NCI-H2227 (cell line): ENCODE measurements around the gene ANKRD6.

Experiments used
- DNase-seq: peaks from one replicate; lab custom pipeline; 2025; ENCODE audit not compliant: unreplicated experiment; lab: John Stamatoyannopoulos, UW

ANKRD6 gene

DNA sequence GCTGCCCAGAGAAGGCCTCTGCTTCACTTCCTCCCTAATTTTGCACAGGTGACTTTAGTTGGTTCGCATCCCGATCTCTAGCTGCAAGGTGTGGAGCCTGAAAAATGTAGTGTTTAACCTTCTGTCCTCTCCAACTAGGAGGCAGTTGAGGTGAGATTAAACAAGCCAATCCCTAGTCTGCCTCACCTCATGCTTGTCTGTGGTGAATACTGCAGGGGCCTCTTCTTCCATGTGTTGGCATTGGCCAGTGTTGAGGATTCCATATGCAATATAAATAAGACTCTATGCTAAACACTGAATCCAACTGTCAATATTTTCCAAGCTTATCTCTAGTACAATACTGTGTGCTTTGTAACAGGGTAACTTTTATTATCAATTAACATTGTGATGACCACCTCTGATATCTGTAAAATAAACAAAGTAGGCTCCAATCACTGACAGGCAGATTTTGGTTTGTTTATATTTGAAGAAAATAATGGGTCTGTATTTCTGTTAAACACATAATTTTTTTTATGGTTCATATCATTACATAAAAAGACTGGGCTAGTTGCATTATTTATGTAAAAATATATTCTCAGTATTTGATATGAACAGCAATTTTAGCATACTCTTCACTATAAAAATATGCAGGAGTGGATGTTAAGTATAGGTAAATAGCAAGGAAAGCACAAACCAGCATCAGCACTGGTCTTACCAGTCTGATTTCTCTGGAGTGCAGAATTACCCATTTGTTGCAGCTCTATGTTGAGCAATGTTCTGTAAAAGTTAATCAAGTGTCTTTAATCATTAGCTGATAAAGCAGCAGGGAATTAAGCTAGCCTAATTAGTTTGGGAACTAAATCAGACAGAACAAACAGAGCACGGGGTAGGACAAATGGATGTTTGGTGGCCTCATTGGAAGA is 74.0 kb downstream of the ANKRD6 start:
- no peak for DNase-seq

DNA sequence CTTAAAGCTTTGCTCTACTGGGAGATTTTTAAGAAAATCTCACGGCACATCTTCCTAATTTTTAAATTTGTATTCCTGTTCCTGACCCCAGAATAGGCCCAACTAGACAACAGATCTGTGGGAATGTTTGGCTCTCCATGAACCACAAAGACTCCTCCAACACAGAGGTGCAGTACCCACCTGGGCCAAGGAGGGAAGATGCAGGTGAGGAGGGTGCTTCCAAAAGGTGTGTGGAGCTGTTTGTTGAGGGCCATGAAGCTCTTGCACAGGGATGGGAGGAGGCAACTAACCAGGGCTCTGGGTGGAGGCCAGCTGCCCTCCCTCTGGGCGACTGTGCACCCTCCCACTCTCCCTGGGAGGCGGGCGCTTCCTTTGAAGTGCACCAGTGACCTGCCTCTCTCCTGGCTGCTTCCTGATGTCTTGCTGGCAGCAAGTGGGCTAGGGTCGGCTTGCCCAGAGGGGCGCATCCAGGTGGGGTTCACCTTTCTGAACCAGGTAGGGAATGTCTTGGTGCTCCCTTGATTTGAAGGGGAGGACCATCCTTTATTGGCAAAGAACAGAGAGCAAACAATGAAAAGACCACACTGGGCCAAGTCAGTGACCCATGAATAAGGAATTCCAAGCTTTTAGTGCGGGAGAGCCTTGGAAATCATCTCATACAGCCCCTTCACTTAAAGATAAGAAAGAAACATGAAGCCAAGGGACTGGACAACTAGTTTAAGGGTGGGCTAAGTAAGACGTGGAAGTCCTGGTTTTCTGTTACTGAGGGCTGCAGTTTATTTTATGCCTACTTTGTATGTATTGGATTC is 76.0 kb downstream of the ANKRD6 start:
- DNase-seq: no peak

DNA sequence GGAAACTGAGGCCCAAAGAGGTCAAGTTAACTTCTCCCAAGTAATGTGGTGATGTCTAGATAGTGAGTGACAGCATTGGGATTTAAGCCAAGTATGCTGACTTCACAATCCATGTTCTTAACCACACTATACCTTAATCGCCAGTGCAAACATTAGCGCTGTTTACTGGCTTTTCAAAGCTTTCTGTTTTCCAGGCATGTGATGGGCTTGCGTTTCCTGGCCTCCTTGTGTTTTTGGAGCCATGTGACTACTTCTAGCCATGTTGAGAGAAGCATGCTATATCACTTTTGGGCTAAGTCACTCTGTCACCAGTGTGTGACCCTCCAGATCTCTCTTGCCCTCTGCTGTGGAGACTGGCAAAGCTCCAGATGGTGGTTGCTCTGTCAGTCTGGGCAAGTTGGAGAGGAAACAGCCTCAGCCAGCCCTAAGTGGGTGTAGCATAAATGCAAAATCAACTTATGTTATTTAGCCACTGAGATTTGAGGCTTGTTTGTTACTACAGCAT is 76.9 kb downstream of the ANKRD6 start:
- DNase-seq: no peak

DNA sequence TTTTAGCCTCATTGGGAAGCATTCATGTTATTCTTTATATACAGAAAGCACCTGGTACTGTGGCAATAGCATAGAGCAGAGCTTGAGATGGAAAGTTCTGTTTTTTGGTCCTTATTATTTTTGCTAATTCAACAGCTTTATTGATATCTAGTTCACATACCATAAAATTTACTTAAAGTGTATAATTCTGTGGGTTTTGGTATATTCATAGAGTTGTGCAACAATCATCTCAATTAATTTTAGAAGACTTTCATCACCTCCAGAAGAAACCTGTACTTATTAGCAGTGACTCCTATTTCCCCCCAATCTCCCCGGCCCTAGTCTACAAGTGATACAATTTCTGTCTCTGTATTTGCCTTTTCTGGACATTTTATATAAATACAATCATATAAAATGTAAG is 77.4 kb downstream of the ANKRD6 start:
- DNase-seq: no peak

DNA sequence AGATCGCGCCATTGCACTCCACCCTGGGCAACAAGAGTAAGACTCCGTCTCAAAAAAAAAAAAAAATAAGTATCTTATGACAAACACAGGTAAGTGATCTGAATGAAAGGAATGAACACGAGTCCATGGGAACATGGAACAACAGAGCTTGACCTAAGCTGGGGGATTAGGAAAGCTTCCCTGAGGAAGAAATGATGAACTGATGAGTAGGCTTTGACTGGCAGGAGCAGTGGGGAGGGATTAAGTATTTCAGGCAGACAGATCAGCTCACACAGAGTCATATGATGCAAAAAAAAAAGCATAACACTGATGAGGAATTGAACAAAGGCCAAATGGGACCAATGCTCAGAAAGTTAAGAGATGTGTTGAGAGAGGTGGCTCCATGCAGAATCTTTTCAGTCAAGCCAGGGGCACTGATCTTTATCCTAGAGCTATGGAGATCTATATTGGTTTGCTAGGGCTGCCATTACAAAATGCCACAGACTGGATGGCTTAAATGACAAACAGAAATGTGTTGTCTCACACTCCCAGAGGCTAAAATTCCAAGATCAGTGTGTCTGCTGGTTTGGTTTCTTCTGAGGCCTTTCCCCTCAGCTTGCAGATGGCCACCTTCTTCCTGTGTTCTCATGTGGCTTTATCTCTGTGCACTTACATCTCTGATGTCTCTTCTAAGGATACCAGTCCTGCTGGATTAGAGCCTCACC is 85.6 kb downstream of the ANKRD6 start:
- no peak for DNase-seq

DNA sequence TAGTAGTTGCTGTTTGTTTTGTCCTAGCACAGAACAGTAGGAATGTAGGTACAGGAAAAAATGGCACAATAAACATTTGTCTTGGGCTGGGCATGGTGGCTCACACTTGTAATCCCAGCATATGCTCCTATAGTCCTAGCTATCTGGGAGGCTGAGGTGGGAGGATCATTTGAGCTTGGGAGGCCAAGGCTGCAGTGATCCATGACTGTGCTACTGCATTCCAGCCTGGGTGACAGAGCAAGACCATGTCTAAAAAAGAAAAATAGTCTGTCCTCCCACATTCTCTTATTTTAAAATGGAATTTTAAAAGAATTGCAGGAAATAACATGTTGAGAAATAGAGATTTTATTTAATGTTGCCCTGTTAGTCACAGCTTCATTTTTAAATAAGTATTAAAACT is 87.8 kb downstream of the ANKRD6 start:
- DNase-seq: no peak

DNA sequence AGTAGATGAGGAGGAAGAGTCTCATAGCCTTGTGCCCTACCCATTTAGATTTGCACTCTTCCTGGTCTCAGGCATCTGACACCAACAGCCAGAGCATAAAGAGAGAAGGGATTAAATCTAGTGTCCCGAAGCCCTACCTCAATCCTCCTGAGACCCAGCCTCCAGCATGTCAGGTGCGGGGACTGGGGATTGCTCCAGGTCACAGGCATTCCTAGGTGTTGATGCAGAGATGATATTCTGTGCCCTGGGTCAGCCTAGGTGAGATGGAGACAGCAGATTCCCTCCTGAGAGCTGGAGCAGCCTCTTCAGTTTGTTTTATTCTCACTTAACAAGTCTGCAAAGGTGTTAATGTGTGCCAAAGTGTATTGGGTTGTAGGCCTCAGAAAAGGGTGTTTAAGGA is 89.8 kb downstream of the ANKRD6 start:
- no peak for DNase-seq

DNA sequence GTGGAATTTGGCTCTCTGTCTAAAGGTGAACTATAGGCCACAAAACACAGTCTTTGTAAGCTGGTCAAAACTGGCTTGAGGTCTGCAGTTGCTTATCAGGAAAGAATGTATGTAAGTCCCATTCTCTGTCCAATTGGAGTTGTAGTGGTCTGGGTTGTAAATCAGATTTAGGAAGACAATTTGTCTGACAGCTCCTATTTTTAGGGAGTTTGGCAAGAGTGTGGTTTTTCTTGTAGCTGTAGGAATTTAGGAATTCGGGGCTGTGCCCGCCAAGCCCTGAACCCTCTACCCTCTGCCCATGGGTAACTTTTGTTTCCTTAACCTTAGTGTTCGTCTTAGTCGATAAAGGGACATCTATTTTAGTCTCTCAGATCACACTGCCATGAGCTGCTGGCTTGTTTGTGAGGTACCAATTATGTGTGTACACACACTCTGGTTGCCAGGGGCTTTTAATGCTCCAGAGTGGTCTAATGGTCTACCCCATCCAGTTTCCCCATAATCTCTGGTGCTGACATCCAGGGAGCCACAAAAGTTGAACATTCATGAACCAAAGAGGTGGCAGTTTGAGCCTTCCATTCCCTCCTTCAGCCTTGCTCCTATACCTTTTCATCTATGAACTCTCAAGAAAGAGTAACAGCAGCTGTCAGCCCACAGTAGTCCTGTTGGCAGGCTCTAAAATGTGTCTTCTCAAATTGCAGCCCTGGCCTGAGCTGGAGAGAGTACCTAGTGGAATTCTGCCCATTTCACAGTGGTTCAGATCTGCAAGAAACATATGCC is 93.0 kb downstream of the ANKRD6 start:
- no peak for DNase-seq

DNA sequence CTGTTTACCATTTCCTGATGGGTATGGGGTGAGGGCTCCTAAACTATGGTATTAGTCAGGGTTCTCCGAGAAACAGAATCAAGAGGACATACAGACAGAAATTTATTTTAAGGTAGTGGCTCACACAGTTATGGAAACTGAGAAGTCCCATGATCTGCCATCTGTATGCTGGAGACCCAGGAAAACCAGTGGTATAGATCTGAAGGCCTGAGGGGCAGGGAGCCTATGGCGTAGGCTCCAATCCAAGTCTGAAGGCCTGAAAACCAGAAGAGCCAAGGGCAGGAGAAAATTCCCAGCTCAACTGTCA is 93.6 kb downstream of the ANKRD6 start:
- DNase-seq: no peak

DNA sequence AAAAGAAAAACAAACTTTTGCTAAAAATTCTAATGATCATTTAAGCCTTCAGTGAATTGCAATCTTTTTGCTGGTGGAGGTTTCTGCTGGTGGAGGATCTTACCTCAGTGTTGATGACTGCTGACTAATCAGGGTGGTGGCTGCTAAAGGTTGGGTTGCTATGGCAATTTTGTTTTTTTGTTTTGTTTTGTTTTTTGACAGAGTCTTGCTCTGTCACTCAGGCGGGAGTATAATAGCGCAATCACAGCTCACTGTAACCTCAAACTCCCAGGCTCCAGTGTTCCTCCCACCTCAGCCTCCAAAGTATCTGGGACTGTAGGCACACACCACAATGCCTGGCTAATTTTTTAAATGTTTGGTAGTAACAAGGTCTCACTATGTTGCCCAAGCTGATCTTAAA is 94.7 kb downstream of the ANKRD6 start:
- DNase-seq: no peak

DNA sequence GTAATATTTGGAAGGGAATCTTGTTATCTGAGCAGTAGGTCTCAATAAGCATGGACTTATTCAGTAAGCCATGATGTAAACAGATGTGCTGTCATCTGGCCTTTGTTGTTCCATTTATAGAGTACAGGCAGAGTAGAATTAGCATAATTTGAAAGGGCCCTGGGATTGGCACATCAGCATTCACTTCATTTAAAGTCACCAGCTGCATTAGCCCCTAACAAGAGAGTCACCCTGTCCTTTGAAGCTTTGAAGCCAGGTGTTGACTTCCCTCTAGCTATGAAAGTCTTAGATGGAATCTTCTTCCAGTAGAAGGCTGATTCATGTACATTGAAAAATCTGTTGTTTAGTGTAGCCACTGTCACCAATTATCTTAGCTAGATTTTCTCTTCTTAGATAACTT is 95.9 kb downstream of the ANKRD6 start:
- no peak for DNase-seq

DNA sequence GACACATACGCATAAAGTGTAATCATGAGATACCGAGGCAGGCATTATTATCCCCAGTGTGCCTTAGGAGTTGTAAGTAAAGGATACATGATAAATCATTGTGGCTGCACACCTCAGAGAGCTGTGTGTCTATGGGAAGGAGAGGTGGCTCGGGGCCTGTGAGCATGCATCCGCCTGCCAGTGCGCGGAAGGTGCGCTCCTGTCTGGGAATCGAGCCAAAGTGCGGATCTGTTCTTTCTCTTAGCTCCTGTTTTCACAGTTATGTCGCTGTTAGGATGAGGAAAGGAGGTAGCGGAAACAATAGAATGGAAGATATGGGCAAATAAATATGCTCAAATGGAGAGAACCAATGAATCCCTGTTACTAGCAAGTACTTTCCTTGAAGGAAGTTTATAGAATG is 98.0 kb downstream of the ANKRD6 start:
- DNase-seq: no peak

DNA sequence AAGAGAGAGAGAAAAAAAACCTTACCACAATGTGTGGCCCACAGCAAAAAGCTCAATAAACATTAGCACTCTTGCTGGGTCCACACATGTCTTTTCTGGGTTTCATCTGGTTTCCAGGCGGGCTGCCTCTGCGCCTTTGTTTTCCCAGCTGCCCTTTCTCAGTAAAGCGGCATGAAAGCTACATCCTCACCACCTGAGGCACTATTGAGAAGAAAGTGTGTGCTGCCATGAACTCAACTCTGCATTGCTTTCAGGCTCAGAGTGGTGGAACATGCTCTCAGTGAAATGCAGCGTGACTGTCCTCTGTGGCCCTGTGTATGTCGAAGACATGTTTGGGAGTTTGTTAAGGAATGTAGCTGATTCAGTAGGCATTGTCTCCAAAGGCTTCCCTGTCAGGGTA is 103.3 kb downstream of the ANKRD6 start:
- no peak for DNase-seq

DNA sequence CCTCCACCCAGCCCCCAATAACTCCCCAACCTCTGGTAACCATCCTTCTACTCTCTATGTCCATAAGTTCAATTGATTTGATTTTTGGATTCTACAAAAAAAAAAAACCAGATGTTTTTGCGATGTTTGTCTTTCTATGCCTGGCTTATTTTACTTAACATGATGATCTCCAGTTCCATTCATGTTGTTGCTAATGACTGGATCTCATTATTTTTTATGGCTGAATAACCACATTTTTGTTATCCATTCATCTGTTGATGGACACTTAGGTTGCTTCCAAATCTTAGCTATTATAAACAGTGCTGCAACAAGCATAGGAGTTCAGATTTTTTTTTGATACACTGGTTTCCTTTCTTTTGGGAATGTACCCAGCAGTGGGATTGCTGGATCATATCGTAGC is 106.8 kb downstream of the ANKRD6 start:
- DNase-seq: no peak

DNA sequence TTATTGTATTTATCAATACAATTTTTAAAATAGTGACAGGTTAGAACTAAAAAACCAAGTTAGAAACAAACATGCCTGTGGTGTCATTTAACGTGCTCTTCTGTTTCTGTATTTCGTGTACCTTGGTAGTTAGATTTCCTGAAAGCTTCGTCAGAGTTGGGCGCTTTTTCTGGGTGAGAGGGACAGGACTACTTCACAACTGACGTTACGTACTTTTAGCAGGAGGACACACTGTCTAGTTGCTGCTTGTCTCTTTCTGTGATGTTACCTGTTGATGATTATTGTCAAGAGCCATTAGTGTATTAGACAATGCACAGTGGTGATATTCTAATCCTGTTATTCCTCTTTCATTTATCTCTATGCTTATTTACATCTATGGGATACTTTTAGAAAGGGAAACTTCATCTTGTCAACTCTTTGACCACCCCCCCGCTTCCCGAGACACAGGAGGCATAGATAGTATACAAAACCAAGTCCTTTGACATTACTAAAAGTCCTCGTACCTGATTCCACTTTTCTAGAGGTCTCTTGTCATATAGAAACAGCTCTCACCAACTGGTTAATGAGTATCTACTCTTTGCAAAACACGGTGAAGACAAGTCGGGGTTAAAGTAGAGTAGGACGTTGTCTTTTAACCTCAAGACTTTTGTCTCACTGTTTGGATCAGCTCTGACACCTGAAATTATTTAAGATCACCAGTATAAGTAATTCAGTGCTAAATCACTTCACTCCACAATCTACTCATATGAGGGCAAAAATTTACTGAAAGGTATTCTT is 109.3 kb downstream of the ANKRD6 start:
- DNase-seq: no peak

DNA sequence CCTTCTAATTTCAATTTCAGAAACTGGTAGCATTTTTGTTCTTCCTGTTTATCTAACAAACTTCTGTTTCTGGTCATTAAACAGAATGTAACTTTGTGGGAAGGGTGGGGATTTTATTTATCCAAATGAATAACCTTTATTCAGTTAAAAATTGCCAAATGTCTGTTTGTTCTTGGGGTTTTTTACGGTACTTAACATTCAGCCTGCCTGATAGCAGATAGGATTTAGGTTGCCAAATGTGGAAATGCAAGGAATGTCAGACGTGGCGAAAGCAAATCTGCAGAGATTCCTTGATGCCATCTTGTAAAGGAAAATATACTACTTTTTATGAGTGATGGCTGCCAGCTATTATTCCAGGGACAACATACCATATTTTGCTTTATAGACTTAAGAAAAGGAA is 109.9 kb downstream of the ANKRD6 start:
- DNase-seq: no peak

DNA sequence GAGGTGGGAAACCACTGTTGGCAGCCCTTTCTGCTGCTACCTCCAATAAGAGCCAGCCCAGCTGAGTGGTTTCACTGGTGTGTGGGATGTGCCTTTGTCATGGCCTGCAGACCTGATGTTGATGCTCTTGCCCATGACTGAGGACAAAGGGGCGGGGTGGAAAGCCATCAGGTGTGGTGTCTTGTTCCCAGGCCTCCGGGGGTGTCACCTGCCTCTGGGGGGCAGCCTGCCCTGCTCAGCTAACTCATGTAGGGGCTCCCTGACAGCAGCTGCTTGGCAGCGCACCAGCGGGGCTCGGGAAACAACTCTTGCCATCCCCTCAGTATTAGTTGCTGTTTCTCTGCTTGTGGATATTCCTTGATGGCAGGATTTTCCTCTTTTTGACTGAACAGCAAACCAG is 114.3 kb downstream of the ANKRD6 start:
- no peak for DNase-seq

DNA sequence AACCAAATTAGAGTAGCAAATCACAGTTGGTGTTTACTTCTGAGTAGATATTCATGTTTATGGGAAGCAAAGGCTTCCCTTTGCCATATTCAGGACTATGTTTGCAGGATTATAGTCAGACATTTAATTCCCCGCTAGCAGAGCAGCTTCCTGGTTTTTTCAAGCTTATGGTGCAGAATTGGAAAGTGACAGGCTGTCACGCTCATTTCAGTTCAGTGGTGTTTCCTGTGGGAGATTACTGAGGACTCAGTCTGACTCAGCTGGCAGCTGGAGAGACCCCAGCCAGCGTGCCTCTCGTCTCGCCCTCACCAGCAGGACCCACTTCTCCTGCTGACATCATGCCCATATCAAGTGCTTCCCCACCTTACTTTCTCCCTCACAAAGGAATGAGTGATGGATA is 120.5 kb downstream of the ANKRD6 start:
- no peak for DNase-seq

DNA sequence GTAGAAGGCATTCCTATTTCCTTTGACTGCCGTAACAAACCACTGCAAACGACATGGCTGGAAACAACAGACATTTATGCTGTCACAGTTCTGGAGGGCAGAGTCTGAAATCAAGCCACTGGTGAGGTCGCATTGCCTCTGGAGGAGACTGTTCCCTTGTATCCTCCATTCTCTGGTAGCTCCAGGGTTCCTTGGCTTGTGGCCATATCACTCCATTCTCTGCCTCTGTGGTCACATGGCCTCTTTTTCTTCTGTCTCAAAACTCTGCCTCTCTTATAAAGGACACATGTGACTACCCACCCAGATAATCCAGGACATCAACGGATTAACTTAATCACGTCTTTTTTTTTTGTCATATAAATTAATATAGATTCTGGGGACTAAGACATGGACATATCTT is 121.2 kb downstream of the ANKRD6 start:
- no peak for DNase-seq

DNA sequence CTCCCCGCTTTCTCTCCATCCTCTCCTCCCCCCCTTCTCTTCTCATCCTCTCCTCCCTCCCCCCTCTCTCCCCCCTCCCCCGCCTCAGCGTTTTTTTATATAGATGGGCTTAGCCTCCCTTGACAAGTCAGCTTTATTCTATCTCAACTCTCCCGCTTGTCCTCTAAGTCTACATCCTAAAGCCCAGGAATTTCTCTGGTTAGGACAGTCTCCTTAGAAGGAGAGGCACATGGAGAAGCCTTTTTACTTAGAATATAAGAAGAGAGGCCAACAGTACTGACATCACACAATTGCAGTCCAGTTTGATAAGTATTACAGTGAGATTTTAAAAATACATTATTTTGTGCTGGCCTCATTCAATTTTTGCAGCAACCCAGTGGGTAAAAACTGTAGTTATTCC is 122.1 kb downstream of the ANKRD6 start:
- no peak for DNase-seq
